Parathyroid adenoma (tissue), 2 donors: ENCODE results near the gene IFNA8.

Source experiments
- H2AFZ ChIP-seq: fragments of 300-600 bp; sonication (generic); one replicate; pipeline ENCODE4 v1.7.0; 2017; ENCODE audit warnings: antibody characterized with exemption, mild to moderate bottlenecking
- H3K27ac ChIP-seq: fragments of 300-600 bp; sonication (generic); one replicate; pipeline ENCODE4 v1.7.0; 2017
- H3K27me3 ChIP-seq: fragments of 300-600 bp; sonication (generic); one replicate; pipeline ENCODE4 v1.7.0; 2017; ENCODE audit warnings: low read length; ENCODE audit not compliant: control insufficient read depth, insufficient read depth
- H3K36me3 ChIP-seq: fragments of 300-600 bp; sonication (generic); one replicate; pipeline ENCODE4 v1.7.0; 2017; ENCODE audit warnings: low read length; ENCODE audit not compliant: control insufficient read depth, insufficient read depth
- H3K4me1 ChIP-seq: fragments of 300-600 bp; sonication (generic); one replicate; pipeline ENCODE4 v1.7.0; 2017; ENCODE audit warnings: control low read depth
- H3K4me2 ChIP-seq: fragments of 300-600 bp; sonication (generic); one replicate; pipeline ENCODE4 v1.7.0; 2017; ENCODE audit warnings: low read length
- H3K4me3 ChIP-seq: fragments of 300-600 bp; sonication (generic); one replicate; pipeline ENCODE4 v1.7.0; 2017; ENCODE audit warnings: low read depth, low read length
- H3K79me2 ChIP-seq: fragments of 300-600 bp; sonication (generic); one replicate; pipeline ENCODE4 v1.7.0; 2017; ENCODE audit warnings: control low read depth
- H3K9ac ChIP-seq: fragments of 300-600 bp; sonication (generic); one replicate; pipeline ENCODE4 v1.7.0; 2017; ENCODE audit warnings: mild to moderate bottlenecking
- H3K9me3 ChIP-seq: fragments of 300-600 bp; sonication (generic); one replicate; pipeline ENCODE4 v1.7.0; 2017; ENCODE audit warnings: low read length; ENCODE audit not compliant: control insufficient read depth
- TF ChIP-seq, protein P1 (sequence below): fragments of 300-600 bp; sonication (generic); IDR thresholded peaks from one replicate; pipeline ENCODE4 v1.7.0; 2017; ENCODE audit warnings: antibody characterized with exemption, mild to moderate bottlenecking
- donor health status: primary hyperparathyroidism.

Gene IFNA8

DNA sequence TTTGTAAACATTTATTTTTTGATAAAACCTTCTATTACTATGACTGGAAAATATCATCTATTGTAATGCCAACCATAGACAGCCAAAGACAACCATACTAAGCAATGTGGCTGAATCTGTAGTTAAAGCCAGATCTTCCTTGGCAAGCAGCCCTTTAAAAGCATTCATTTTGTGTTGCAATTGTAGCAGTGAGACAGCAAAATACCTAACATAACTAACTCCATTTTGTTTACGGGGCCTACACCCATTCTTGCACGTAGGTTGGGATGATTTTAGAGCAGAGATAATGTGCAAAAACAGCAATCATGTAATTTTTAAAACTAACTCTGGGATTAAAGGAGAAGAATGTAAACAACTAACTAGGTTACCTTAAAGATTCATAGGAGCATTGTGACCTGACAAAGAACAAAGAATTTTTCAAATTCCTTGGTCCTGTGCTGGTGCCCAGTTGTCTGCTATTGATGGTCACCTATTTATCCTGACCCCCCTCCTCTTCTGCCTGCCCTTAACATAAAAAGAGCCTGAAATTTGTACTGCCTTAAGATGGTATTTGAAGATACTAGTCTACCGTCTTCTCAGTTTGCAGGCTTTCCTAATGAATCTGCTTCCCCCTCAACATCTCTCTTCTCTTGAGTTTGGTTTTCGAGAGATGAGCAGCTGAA is 41.9 kb downstream of the IFNA8 start:
- H3K4me3 ChIP-seq = no peak overlapping the region
- no peaks in the 10 kb centered on the region for H3K9me3 ChIP-seq
- no peaks in the 10 kb centered on the region for H3K27me3 ChIP-seq
- TF ChIP-seq, protein P1, sequence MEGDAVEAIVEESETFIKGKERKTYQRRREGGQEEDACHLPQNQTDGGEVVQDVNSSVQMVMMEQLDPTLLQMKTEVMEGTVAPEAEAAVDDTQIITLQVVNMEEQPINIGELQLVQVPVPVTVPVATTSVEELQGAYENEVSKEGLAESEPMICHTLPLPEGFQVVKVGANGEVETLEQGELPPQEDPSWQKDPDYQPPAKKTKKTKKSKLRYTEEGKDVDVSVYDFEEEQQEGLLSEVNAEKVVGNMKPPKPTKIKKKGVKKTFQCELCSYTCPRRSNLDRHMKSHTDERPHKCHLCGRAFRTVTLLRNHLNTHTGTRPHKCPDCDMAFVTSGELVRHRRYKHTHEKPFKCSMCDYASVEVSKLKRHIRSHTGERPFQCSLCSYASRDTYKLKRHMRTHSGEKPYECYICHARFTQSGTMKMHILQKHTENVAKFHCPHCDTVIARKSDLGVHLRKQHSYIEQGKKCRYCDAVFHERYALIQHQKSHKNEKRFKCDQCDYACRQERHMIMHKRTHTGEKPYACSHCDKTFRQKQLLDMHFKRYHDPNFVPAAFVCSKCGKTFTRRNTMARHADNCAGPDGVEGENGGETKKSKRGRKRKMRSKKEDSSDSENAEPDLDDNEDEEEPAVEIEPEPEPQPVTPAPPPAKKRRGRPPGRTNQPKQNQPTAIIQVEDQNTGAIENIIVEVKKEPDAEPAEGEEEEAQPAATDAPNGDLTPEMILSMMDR = no peak
- no peak overlapping the region for H3K27ac ChIP-seq
- no peak overlapping the region for H3K4me2 ChIP-seq
- no peak overlapping the region for H2AFZ ChIP-seq
- H3K79me2 ChIP-seq = no peaks in the 10 kb centered on the region
- no peaks in the 10 kb centered on the region for H3K36me3 ChIP-seq
- no peaks in the 10 kb centered on the region for H3K4me1 ChIP-seq
- no peak overlapping the region for H3K9ac ChIP-seq

DNA sequence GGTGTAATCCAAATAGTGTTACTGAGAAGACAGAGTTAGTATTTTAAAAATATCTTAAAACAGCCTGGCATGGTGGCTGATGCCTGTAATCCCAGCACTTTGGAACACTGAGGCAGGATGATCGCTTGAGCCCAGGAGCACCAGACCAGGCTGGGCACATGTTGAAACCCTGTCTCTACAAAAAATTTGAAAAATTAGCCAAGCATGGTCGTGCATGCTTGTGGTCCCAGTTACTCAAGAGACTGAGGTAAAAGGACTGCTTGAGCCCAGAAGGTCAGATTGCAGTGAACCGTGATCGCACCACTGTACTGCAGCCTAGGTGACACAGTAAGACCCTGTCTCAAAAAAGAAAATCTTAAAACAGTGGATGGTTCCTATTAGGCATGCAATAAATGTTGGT is 43.8 kb downstream of the IFNA8 start:
- H3K9me3 ChIP-seq = no peaks in the 10 kb centered on the region
- H3K4me1 ChIP-seq = no peaks in the 10 kb centered on the region
- no peaks in the 10 kb centered on the region for H3K36me3 ChIP-seq
- H3K27me3 ChIP-seq = no peaks in the 10 kb centered on the region
- H3K27ac ChIP-seq = no peak overlapping the region
- no peaks in the 10 kb centered on the region for H3K79me2 ChIP-seq
- no peak overlapping the region for H3K4me3 ChIP-seq
- H3K4me2 ChIP-seq = no peak overlapping the region
- no peak overlapping the region for H2AFZ ChIP-seq
- TF ChIP-seq, protein P1 = no peak
- no peak overlapping the region for H3K9ac ChIP-seq

DNA sequence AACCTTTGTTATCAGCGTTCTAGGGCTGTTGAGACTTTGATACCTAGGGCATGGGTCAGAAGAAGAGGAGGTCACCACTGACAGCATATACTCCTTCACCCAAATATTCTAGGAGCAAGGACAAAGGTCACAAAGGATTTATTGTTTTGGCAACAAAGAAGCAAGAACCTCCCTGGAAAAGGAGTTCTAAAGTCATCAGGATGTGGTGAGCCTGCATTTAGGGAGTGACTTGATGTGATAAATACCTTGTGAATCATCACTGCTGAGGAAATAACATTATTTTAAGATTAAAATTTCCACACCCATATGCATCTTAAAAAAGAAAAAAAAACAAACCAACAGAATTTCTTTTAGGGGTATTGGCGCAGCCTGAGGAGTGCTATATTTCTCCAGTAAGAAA is 45.2 kb downstream of the IFNA8 start:
- Histone ChIP-seq H3K9me3 (no peaks in the 10 kb centered on the region), H3K79me2 (no peaks in the 10 kb centered on the region), H3K9ac (no peak overlapping the region), H3K4me2 (no peak overlapping the region), H3K27ac (no peak overlapping the region), H3K27me3 (no peaks in the 10 kb centered on the region), H3K36me3 (no peaks in the 10 kb centered on the region), H3K4me3 (no peak overlapping the region), H2AFZ (no peak overlapping the region), H3K4me1 (no peaks in the 10 kb centered on the region)
- TF ChIP-seq, protein P1 = no peak

DNA sequence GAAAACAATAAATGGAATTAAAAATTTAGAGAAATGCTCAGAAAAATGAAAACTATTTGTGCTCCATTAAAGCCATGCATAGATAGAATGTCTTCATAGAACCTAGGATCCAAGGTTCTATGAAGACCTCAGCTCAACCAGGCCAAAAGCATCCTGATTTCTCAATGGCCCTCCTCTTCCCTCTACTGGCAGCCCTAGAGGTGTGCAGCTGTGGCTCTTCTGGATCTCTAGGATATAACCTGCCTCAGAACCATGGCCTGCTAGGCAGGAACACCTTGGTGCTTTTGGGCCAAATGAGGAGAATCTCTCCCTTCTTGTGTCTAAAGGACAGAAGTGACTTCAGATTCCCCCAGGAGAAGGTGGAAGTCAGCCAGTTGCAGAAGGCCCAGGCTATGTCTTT is 46.4 kb downstream of the IFNA8 start:
- Histone ChIP-seq H3K79me2 (no peaks in the 10 kb centered on the region), H3K9ac (no peak overlapping the region), H3K27ac (no peak overlapping the region), H3K4me1 (no peaks in the 10 kb centered on the region), H3K27me3 (no peaks in the 10 kb centered on the region), H3K4me2 (no peak overlapping the region), H3K9me3 (no peaks in the 10 kb centered on the region), H3K36me3 (no peaks in the 10 kb centered on the region), H2AFZ (no peak overlapping the region), H3K4me3 (no peak overlapping the region)
- TF ChIP-seq, protein P1 = peak; percentile 24
